Measurements from ENCODE around the gene DNAJC13.

The DNAJC13 gene

DNA sequence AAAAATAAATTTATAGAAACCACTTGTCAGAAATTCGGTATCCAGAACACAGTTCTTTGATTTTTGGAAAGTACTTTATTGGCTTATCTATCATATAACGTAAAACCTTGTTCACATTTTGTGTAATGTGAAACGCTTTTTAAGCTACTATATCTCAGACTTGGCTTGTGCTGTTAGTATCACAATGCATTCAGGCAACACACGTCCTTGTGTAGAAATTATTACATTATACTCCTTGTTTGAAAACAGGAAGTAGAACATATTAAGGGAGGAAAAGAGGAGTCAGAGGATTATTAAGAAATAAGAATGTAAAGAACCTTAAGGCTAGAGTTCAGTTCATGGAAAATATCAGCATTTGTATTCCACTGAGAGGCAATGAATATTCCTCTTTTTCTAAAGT lies 1.6 kb downstream of the DNAJC13 start:
- H3K4me1 Mint-ChIP-seq = peaks cover 18 to 37% of the 10 kb centered on the region in 2 donors
- peak overlapping the region; percentile 14 for H3K27ac Mint-ChIP-seq
- DNase-seq (no peak), ATAC-seq (replicated peaks) (no peak)
- H3K9me3 Mint-ChIP-seq = no peaks in the 10 kb centered on the region
- H3K4me3 Mint-ChIP-seq = peak overlapping the region; percentile 66 to 95
- peaks cover 11% of the 10 kb centered on the region in 2 donors for H3K36me3 Mint-ChIP-seq
- H3K27me3 Mint-ChIP-seq = no peaks in the 10 kb centered on the region

DNA sequence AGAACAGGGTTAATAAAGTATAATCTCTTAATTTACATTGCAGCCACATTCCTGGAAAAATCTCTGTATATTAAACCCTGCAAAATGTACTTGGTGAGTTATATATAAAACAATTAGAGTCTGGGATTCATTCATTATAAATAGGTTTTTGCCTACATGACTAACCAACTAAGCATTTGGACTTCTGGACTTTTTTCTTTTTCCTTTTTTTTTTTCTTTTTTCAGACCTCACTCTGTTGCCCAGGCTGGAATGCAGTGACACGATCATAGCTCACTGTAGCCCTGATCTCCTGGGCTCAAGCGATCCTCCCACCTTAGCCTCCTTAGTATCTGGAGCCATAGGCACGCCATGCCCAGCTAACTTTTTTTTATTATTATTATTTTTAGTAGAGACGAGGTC lies 4.5 kb downstream of the DNAJC13 start:
- ATAC-seq (replicated peaks) = no peak
- no peak for DNase-seq
- Mint-ChIP-seq H3K4me3 (no peak overlapping the region), H3K36me3 (peaks cover 15 to 22% of the 10 kb centered on the region in 2 donors), H3K27ac (no peak overlapping the region), H3K9me3 (no peaks in the 10 kb centered on the region), H3K4me1 (peaks cover 20 to 37% of the 10 kb centered on the region in 2 donors), H3K27me3 (no peaks in the 10 kb centered on the region)

DNA sequence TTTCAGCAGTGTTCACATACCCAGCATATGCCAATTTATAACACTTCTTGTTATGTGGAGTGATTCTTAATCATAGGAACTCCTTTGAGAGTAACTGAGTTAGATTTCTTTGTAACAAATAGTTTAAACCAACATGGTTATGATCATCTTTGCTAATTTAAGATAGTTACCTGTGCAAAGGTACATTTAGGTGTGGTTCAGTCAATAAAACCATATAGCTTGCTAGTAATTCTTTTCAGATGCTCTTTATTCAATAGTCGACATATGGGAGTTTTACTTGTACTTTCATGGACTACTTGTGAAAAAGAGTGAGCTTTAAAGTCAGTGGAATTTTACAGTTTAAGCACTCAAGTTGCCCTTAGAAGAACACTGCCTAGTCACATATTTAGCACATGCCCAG lies 5.2 kb downstream of the DNAJC13 start:
- H3K27me3 Mint-ChIP-seq = no peaks in the 10 kb centered on the region
- H3K4me3 Mint-ChIP-seq = no peak overlapping the region
- H3K4me1 Mint-ChIP-seq = peaks cover 20 to 37% of the 10 kb centered on the region in 2 donors
- no peak for ATAC-seq (replicated peaks)
- DNase-seq = no peak
- no peak overlapping the region for H3K27ac Mint-ChIP-seq
- peaks cover 14 to 22% of the 10 kb centered on the region in 2 donors for H3K36me3 Mint-ChIP-seq
- no peaks in the 10 kb centered on the region for H3K9me3 Mint-ChIP-seq

DNA sequence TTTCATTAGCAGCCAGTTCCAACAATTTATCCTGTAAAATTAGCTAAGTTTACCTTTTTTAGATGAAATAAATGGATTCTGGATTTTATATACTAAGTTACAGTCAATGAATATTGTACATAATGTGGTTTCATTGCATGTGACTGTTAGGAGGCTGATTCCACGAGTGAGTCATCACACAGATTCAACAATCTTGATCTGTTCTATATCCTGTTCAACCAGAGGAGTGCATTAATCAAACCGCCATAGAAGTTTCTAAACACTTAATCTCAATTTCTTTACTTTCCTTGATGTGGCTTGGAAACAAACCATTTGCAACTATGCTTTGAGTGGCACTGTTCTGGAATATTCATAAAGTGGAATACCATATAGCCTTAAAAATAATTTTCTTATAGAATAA lies 15.3 kb downstream of the DNAJC13 start:
- ATAC-seq (replicated peaks) (no peak), DNase-seq (no peak)
- Mint-ChIP-seq H3K36me3 (peaks cover 15 to 29% of the 10 kb centered on the region in 2 donors), H3K4me3 (no peak overlapping the region), H3K27ac (no peak overlapping the region), H3K27me3 (no peaks in the 10 kb centered on the region), H3K9me3 (no peaks in the 10 kb centered on the region), H3K4me1 (peaks cover 10 to 19% of the 10 kb centered on the region in 2 donors)

DNA sequence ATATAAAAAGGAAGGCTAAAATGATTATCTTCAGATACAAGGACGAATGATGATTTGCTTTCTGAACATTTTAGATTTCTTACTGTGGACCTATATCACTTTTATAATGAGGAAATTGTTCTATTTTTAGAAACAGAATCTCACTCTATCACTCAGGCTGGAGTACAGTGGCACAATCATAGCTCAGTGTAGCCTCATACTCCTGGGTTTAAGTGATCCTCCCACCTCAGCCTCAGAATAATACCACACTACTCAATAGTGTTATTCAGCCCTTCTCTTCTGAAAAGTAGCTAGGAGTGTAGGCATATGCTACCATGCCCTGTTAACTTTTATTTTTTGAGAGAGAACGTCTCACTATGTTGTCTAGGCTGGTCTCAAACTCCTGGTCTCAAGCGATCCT lies 15.8 kb downstream of the DNAJC13 start:
- Mint-ChIP-seq H3K4me1 (peaks cover 9 to 19% of the 10 kb centered on the region in 2 donors), H3K27ac (no peak overlapping the region), H3K9me3 (no peaks in the 10 kb centered on the region), H3K4me3 (no peak overlapping the region), H3K27me3 (no peaks in the 10 kb centered on the region), H3K36me3 (peaks cover 15 to 29% of the 10 kb centered on the region in 2 donors)
- no peak for DNase-seq
- ATAC-seq (replicated peaks) = no peak

DNA sequence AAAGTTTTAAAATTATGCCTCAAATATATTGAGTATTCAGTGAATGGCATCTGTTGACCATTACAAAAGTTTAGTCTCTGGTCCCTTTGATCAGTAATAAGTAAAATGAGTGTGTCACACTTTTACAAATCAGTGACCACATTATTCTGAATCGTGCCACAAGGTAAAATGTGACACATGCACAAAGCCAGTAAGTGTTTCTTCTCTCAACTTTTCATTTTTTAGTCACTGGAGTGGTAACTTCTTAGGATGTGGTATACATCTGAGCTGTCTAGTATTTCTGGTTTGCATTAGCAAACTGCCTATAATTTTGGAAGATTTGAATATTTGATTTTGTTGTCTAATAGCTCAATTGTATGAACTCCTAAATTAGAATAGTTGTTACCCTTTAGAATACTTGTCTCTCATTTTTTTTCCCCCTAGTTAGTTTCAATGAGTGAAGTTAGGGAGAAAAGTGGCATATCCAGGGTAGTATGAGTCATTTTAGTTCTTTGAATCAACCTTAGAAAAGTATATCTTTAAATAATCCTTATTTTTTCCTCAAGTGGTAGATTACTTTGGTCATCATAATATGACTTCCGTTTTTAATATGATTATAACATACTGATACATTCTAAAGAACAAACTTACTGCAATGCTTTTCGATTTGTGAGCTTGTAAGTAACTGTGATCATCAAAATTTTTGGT lies 18.1 kb downstream of the DNAJC13 start:
- H3K36me3 Mint-ChIP-seq = peaks cover 15 to 31% of the 10 kb centered on the region in 2 donors
- ATAC-seq (replicated peaks) (no peak), DNase-seq (no peak)
- H3K4me3 Mint-ChIP-seq = no peak overlapping the region
- no peaks in the 10 kb centered on the region for H3K27me3 Mint-ChIP-seq
- H3K9me3 Mint-ChIP-seq = no peaks in the 10 kb centered on the region
- H3K4me1 Mint-ChIP-seq = peaks cover 7 to 34% of the 10 kb centered on the region in 2 donors
- H3K27ac Mint-ChIP-seq = no peak overlapping the region

DNA sequence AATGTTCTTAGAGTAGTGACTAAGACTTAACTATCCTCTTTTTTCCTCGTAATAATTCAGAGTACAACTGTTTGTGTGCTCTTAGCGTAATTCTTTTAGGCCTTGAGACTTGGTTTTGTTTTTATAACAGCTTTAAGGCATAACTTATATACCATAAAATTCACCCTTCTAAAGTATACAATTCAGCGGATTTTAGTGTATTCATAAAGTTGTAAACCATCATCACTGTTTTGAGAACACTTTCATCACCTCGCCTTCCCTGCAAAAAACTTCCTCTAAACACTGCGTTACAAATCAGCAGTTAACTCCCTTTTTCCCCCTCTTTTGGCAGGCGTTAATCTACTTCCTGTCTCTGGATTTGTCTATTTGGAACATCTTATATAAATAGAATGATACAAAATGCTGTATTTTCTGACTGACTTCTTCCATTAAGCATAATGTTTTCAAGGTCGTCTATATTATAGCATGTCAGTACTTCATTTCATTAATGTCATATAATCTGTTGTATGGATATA lies 18.7 kb downstream of the DNAJC13 start:
- peaks cover 7 to 33% of the 10 kb centered on the region in 2 donors for H3K4me1 Mint-ChIP-seq

DNA sequence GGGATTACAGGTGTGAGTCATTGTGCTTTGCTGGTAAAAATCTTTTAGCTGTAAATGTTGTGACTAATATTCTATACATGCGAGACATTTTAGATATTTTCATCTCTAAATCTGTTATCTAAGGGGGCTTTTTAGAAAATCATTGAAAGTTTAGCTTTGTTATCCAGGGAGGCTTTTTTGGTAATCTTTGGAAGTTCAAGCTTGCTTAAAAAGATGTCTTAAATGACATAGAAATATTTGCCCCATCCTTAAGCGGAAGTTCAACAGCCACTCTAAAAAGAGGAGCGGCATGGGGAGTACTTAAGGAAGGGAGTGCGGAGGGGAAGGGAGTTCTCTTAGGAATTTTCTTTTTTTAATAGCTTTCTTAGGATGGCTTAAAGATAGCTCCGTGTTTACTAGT lies 26.1 kb downstream of the DNAJC13 start:
- DNase-seq = no peak
- Mint-ChIP-seq H3K4me3 (no peak overlapping the region), H3K4me1 (peaks cover 4 to 22% of the 10 kb centered on the region in 2 donors), H3K27me3 (no peaks in the 10 kb centered on the region), H3K36me3 (peaks cover 4 to 15% of the 10 kb centered on the region in 2 donors), H3K9me3 (no peaks in the 10 kb centered on the region), H3K27ac (no peak overlapping the region)
- no peak for ATAC-seq (replicated peaks)

More for the DNA sequence above, 18.7 kb downstream of the DNAJC13 start:
- ATAC-seq (replicated peaks) (no peak), DNase-seq (no peak)
- peaks cover 15 to 28% of the 10 kb centered on the region in 2 donors for H3K36me3 Mint-ChIP-seq
- H3K4me3 Mint-ChIP-seq = no peak overlapping the region
- H3K27ac Mint-ChIP-seq = no peak overlapping the region
- no peaks in the 10 kb centered on the region for H3K9me3 Mint-ChIP-seq
- H3K27me3 Mint-ChIP-seq = no peaks in the 10 kb centered on the region

DNA sequence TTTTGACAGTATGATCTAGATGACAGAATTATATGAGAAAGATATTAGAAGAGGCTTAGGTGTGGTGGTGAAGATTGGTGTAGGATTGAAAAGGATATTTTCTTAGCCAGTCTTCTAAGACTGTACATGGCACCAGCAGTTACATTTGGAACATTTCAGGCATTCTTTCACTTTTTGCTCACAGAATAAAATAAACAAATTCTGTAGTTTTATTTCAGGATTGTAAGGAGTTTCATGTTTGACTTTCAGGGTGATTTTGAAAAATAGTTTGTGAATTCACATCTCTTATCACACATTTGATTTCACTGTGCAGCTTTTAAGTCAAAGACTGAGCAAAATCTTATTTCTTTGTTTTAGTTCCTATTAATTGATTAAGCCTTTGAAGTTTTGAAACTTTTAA lies 27.1 kb downstream of the DNAJC13 start:
- DNase-seq (no peak), ATAC-seq (replicated peaks) (no peak)
- Mint-ChIP-seq H3K36me3 (peaks cover 4 to 14% of the 10 kb centered on the region in 2 donors), H3K4me3 (no peak overlapping the region), H3K9me3 (no peaks in the 10 kb centered on the region), H3K27ac (no peak overlapping the region), H3K27me3 (no peaks in the 10 kb centered on the region), H3K4me1 (peaks cover 4 to 12% of the 10 kb centered on the region in 2 donors)

DNA sequence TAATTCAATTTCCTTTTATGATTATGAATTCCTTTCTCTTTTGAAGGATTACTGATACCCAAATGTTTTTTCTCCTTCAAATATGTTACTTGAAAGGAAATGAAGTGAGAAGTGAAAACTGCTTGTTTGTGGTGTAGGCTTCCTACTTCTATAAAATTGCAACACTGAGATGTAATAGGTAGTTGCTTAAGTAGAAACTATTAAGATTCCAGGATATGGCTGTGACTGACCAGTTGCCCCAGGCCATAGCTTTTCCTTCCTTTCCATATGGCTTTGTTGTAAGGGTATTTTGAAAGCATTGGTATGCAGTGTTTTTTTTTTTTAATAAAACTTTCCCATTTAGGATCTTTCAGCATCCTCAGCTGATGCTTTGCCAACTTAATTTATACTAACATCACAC lies 28.5 kb downstream of the DNAJC13 start:
- no peaks in the 10 kb centered on the region for H3K27me3 Mint-ChIP-seq
- peaks cover 4 to 7% of the 10 kb centered on the region in 2 donors for H3K4me1 Mint-ChIP-seq
- no peaks in the 10 kb centered on the region for H3K9me3 Mint-ChIP-seq
- peaks cover 4 to 8% of the 10 kb centered on the region in 2 donors for H3K36me3 Mint-ChIP-seq
- H3K4me3 Mint-ChIP-seq = no peak overlapping the region
- ATAC-seq (replicated peaks) (no peak), DNase-seq (no peak)
- no peak overlapping the region for H3K27ac Mint-ChIP-seq

DNA sequence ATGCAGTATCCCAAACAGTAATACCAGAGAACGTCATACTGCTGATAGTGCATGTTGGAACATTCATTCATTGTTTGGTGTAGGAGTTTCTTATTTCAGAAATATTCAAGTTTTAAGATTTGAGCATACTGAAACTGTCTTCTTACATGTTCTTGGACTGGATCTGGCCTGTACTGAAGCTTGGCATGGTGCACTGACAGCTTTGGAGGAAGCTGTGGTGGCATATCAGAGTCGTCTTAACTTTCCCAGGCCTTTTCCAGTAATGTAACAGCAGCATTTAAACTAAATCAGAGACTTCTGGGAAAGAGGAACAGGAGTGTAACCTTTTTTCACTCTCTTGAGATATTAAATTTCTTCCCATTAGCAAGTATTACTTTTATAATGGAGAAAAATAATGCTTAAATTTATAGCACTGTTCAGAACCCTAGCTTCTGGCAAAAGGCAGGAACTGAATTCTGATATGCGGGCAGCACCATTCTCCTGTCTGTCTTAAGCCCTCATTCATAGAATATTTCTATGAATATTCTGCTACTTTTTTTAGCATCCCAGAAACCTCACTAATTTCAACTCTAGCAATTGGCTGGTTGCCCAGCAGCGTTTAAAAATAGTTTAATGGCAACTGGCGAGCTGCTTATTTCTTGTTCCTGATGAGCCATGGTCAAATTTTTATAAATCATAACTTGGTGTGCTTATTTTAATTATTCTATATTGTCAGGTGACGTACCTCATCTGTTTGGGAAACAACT lies 31.1 kb downstream of the DNAJC13 start:
- no peak for ATAC-seq (replicated peaks)
- Mint-ChIP-seq H3K36me3 (peaks cover 0 to 3% of the 10 kb centered on the region in 2 donors), H3K27ac (no peak overlapping the region), H3K4me1 (peaks cover 3 to 7% of the 10 kb centered on the region in 2 donors), H3K4me3 (no peak overlapping the region), H3K27me3 (no peaks in the 10 kb centered on the region), H3K9me3 (no peaks in the 10 kb centered on the region)
- DNase-seq = no peak

DNA sequence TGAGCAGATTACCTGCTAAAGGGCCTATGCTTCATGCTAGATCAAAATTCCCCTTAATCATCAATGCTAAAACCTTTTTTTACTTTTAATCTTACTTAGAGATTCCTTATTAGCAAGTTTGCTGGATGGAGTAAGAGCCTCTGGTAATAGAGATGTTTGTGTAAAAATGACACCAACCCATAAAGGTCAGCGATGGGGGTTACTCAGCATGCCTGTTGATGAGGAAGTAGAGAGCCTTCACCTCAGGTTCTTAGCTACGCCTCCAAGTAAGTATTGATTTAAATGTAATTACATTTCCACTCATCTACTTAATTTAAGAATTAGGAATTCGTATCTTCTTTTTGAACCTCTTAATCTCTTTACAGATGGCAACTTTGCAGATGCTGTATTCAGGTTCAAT lies 38.8 kb downstream of the DNAJC13 start:
- DNase-seq (no peak), ATAC-seq (replicated peaks) (no peak)
- Mint-ChIP-seq H3K4me1 (no peaks in the 10 kb centered on the region), H3K36me3 (peaks cover 29 to 43% of the 10 kb centered on the region in 2 donors), H3K4me3 (no peak overlapping the region), H3K27ac (no peak overlapping the region), H3K27me3 (no peaks in the 10 kb centered on the region), H3K9me3 (no peaks in the 10 kb centered on the region)

DNA sequence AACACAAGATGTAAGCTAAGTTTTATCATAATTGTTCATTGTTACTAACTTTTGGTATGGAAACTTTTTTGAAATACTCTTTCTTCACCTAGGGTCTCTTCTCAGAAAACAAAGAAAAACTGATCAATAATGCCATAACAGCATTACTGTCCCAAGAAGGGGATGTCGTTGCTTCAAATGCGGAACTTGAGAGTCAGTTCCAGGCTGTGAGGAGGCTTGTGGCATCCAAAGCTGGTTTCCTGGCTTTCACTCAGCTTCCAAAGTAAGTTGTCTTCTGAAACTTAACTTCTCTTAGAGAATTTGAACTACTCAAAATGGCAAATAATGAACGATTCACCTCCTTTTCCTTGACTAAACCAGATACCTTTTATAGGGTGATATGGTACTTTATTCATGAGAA lies 39.3 kb downstream of the DNAJC13 start:
- H3K36me3 Mint-ChIP-seq = peaks cover 29 to 43% of the 10 kb centered on the region in 2 donors
- no peak overlapping the region for H3K27ac Mint-ChIP-seq
- H3K27me3 Mint-ChIP-seq = no peaks in the 10 kb centered on the region

DNA sequence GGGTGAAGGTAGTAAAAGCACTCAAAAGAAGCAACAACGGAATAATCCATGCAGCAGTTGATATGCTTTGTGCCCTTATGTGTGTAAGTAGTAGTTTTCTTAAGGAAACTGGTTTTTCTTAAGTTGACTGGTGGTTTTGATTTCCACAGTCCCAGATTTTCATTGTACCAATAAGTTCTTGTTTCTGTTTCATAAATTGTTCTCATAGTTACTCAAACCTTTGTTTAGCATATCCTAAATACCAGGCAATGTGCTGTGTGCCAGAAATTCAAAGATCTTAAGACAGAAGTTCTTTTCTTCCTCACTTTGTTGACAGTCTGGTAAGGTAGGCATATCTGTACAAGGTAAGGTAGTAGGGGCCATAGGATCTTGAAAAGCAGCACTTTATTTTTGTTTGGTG lies 40.0 kb downstream of the DNAJC13 start:
- Mint-ChIP-seq H3K27ac (no peak overlapping the region), H3K9me3 (no peaks in the 10 kb centered on the region), H3K36me3 (peaks cover 31 to 43% of the 10 kb centered on the region in 2 donors), H3K4me3 (no peak overlapping the region), H3K27me3 (no peaks in the 10 kb centered on the region), H3K4me1 (no peaks in the 10 kb centered on the region)
- ATAC-seq (replicated peaks) (no peak), DNase-seq (no peak)

More for the DNA sequence above, 39.3 kb downstream of the DNAJC13 start:
- no peak overlapping the region for H3K4me3 Mint-ChIP-seq
- no peak for DNase-seq
- H3K4me1 Mint-ChIP-seq = no peaks in the 10 kb centered on the region
- ATAC-seq (replicated peaks) = no peak
- H3K9me3 Mint-ChIP-seq = no peaks in the 10 kb centered on the region

DNA sequence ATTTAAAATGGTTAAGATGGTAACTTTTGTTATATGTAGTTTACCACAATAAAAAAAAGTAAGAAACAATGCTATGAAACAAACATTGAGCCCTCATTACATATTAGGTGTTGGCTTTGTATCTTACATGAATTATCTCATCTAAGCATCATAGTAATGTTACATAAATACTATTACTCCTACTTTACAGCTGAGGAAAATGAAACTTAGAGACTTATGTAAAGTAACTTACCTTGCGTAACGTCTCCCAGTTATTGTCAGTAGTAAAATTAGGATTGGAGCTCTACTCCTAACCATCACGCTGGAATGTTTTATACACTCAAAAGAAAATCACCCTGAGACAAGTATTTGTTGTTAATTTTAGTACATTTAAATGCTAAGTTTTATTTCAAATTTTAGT lies 42.2 kb downstream of the DNAJC13 start:
- Mint-ChIP-seq H3K9me3 (no peaks in the 10 kb centered on the region), H3K4me3 (no peak overlapping the region), H3K4me1 (peaks cover 0 to 2% of the 10 kb centered on the region in 2 donors), H3K27ac (no peak overlapping the region), H3K36me3 (peaks cover 31 to 47% of the 10 kb centered on the region in 2 donors), H3K27me3 (no peaks in the 10 kb centered on the region)
- no peak for DNase-seq
- no peak for ATAC-seq (replicated peaks)
